ENCODE measurements around the gene IKZF4. TPM values are rescaled to one million over a fixed set of nuclear protein-coding genes. Genes with fewer than 3 reads are reported as not detected.
"Not testable (repeated sequence)": the region's sequence is repeated elsewhere in the genome, so short reads cannot be mapped to it uniquely, and the experiment has no call there.

The IKZF4 gene
- total RNA-seq, 1 donor from 2014 or later, result 22.5 TPM

- H3K9me3 Mint-ChIP-seq, result no peaks in the 10 kb centered on the region
- H3K36me3 Mint-ChIP-seq, result peaks cover 13% of the 10 kb centered on the region
- TF ChIP-seq CTCF (IDR thresholded peaks at IDR 0.05; ENCODE audit: unreplicated experiment), result no peak
- no peak for DNase-seq (ENCODE audit: low spot score in 2 of 2, unreplicated experiment in 2 of 2)
- no peaks in the 10 kb centered on the region for H3K27me3 Mint-ChIP-seq (ENCODE audit: low read depth)
- H3K4me1 Mint-ChIP-seq, result peaks cover 8% of the 10 kb centered on the region
- no peak overlapping the region for H3K4me3 Mint-ChIP-seq
- H3K27ac Mint-ChIP-seq, result no peak overlapping the region
Observed at GRCh38 chr12:55974308-55974730, 46.5 kb upstream of the IKZF4 start.

DNA sequence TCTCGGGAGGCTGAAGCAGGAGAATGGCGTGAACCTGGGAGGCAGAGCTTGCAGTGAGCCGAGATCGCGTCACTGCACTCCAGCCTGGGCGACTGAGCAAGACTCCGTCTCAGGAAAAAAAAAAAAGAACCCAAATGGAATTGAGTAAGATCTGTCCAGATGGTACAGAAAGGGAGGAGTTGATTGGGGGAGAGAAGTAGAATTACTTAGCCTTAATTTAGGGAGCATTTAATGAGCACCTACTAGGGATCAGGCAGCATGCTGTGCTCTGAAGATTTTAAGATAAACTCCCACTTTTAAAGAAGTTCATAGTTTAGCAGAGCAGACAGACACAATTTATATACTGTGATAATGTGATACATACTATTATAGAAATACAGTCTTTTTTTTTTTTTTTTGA lies 42.5 kb upstream of the IKZF4 start:
- no peak for DNase-seq (ENCODE audit: low spot score in 2 of 2, unreplicated experiment in 2 of 2)
- H3K4me1 Mint-ChIP-seq, result peaks cover 8% of the 10 kb centered on the region
- TF ChIP-seq CTCF (IDR thresholded peaks at IDR 0.05; ENCODE audit: unreplicated experiment), result no peak
- no peaks in the 10 kb centered on the region for H3K27me3 Mint-ChIP-seq (ENCODE audit: low read depth)
- H3K27ac Mint-ChIP-seq, result no peak overlapping the region
- no peaks in the 10 kb centered on the region for H3K9me3 Mint-ChIP-seq
- H3K36me3 Mint-ChIP-seq, result peaks cover 28% of the 10 kb centered on the region
- no peak overlapping the region for H3K4me3 Mint-ChIP-seq

- Mint-ChIP-seq H3K4me1 (peaks cover 8% of the 10 kb centered on the region), H3K9me3 (no peaks in the 10 kb centered on the region), H3K27ac (no peak overlapping the region), H3K36me3 (peaks cover 31% of the 10 kb centered on the region), H3K27me3 (ENCODE audit: low read depth) (no peaks in the 10 kb centered on the region), H3K4me3 (no peak overlapping the region)
- TF ChIP-seq CTCF (IDR thresholded peaks at IDR 0.05; ENCODE audit: unreplicated experiment), result no peak
- no peak for DNase-seq (ENCODE audit: low spot score in 2 of 2, unreplicated experiment in 2 of 2)
Observed at GRCh38 chr12:55979069-55979468, 41.8 kb upstream of the IKZF4 start.

- not testable (repeated sequence) for DNase-seq (ENCODE audit: low spot score in 2 of 2, unreplicated experiment in 2 of 2); H3K27ac Mint-ChIP-seq; H3K4me1 Mint-ChIP-seq; H3K4me3 Mint-ChIP-seq; H3K27me3 Mint-ChIP-seq (ENCODE audit: low read depth); H3K9me3 Mint-ChIP-seq
- H3K36me3 Mint-ChIP-seq, result peaks cover 31% of the 10 kb centered on the region
Observed at GRCh38 chr12:55981882-55982281, 39.0 kb upstream of the IKZF4 start.

DNA sequence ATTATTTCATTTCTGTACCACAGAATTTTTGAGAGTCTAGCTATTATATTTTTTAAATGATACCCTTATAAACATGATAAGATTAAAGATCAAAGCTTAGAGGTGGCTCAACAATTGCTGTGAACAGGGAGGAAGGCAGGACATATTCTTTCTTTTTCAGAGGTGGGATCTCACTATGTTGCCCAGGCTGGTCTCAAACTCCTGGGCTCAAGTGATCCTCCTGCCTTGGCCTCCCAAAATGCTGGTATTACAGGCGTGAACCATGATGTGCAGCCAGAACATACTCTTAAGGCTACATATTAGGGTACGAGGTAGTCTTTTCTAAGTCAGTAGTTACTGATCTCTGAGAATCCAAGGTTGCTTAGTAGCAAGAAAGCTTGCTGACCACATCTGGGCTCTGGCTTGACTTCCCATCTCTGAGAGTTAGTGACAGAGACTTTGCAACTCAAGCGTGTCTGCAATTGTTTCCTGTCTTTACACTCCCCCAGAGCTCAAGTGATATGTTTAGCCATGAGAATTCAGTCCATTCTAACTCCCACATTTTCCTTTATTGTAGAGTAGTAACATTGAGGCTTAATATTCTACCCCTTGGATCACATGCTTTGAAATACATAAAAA lies 38.4 kb upstream of the IKZF4 start:
- no peak for TF ChIP-seq CTCF (IDR thresholded peaks at IDR 0.05; ENCODE audit: unreplicated experiment)
- no peaks in the 10 kb centered on the region for H3K9me3 Mint-ChIP-seq
- no peak overlapping the region for H3K4me3 Mint-ChIP-seq
- no peak for DNase-seq (ENCODE audit: low spot score in 2 of 2, unreplicated experiment in 2 of 2)
- H3K36me3 Mint-ChIP-seq, result peaks cover 31% of the 10 kb centered on the region
- no peak overlapping the region for H3K27ac Mint-ChIP-seq
- no peaks in the 10 kb centered on the region for H3K27me3 Mint-ChIP-seq (ENCODE audit: low read depth)
- H3K4me1 Mint-ChIP-seq, result no peaks in the 10 kb centered on the region

GRCh38 chr12:55983232-55983842 lies 37.5 kb upstream of the IKZF4 start:
- Mint-ChIP-seq H3K27me3 (ENCODE audit: low read depth) (no peaks in the 10 kb centered on the region), H3K4me1 (no peaks in the 10 kb centered on the region), H3K36me3 (peaks cover 26% of the 10 kb centered on the region), H3K9me3 (no peaks in the 10 kb centered on the region), H3K4me3 (no peak overlapping the region), H3K27ac (no peak overlapping the region)
- TF ChIP-seq CTCF (IDR thresholded peaks at IDR 0.05; ENCODE audit: unreplicated experiment), result no peak
- no peak for DNase-seq (ENCODE audit: low spot score in 2 of 2, unreplicated experiment in 2 of 2)
